Amygdala (tissue), 56 donors: ENCODE data around the gene FRY.

Experiments
- DNase-seq, 56 donors: peaks; one replicate each; lab custom pipeline; 2025; lab: John Stamatoyannopoulos, UW

FRY gene

DNA sequence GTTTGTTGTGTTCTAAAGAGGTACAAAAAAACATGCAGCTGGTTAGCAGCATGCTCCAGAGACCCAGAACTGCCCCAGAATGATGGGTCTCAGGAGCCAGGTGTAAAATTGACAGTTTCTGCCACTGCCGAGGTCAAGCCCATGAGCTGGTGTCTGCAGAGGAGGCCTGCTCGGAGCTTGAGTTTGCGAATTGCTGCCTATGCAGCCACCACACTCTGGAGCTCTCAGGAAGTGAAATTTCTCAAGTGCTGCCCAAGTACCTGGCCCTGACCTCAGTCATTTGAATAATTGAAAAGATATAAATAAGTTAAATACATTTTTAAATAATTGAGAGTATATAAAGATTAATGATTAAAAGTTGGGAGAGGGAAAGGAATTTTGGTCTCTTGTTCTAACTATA is 217.2 kb downstream of the FRY start:
- DNase-seq, result no peak

DNA sequence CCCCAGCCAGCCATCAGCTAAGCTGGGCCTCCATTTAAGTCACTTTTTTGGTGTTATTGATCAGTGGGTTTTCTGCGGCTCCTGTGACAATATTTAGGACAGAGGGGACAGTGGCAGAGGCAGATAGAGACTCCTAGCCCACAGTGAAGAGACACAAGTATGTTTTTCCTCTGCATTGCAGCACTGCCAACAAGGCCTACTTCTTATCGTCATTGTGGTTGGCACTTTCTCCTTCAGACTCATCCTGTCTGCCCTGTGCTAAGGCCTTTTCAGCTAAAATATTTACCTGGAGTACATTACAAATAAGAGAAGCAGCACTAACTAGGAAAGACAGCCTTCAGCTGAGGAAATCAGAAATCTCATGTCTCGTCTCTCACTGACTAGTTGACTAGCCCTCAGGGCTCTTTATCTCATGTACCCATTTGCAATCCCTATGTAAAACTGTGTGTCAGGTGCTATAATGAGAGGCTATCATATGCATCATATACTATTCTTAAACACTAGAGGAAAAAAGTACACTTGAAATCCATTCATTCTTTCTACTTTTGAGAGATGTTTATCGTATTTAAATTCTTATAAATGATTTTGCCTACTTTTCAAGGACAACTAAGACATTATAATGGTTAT is 221.4 kb downstream of the FRY start:
- DNase-seq, result no peak

DNA sequence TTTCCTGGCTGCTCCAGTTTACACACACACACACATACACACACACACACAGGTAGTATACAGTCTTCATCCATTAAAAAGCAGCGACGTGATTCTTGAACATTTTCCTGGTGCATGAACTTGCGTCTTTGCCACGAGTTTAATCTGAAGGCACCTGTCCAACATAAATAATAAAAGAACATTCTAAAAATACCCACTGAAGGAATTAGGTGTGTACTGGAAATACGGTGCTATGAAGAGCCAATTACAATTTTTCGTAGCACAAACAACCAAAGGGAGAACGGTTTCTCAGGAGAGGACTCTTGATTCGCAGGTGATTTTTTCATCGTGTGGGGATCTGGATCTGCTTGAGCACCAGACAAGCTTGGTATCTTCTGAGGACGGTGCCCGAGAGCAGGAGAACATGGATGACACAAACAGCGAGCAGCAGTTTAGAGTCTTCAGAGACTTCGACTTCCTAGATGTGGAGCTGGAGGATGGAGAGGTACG is 222.4 kb downstream of the FRY start:
- no peak for DNase-seq

DNA sequence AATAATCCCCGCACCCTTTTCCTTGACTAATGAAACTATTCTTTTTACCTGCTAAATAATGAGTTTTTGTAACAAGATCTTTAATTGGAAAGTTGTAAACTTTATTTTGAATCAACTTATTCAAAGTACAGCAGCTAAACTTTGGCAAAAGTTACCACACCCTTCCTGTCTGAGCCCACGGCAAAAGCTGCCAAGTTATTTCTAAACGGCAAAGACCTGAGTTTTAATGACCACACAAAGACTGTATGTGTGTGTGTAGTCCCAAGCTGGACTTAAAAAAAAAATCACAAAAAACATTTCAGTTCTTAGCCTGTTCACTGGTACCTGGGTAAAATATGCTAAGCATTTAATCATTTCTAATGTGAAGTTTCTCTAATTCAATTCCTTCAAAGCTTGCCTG is 222.8 kb downstream of the FRY start:
- no peak for DNase-seq

DNA sequence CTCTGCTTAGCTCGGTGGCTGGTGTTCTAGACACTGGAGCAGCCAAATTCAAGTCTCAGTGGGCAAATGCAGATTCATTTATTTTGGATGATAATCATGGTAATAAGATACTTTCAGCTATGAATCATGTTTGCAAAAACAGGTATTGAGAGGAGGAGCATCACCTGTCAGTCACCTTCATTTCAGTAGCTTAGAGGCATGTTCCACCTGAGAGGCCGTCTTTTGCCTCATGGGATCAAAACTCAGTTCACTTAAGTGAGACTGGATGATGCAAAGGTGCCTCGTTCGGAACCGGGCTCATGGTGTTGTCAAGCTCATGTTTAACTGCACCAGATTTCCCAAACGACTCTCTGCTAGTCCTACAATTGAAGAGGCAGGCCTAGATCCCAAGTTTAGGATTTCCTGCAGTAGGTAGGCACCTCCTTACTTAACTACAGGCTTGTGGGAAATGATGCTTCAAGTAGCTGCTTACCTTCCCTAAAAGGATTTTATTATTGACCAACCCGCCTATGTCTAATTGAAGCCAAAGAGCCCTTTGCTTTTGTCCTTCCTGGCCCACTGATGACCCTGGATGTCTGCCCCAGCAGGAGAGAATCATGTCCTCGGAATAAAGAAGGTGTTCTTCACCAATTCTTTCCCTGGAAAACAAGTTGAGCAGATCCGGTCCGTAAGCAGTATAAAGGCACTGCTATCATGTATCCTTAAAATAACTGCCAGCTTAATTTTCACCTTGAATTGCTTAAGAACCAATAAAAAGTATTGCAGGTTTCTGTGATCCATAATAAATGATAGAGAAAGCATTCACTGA is 223.5 kb downstream of the FRY start:
- no peak for DNase-seq

DNA sequence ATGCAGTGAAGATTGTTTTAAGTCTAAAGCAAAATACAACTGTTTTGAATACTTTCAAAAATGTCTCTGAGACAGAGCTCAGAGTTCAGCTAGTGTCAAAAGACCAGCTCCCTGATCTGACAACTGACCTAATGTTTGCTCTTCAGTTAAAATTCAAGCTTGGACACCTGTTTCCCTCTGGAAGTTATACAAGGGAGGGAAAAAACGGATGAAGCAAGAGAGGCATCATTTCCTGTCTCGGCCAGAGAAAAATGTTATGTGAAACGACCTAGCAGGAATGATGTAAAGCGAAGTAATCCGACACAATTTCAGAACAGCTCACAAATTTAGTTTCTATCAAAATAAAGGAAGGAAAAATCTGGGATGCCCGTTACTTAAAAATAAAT is 224.1 kb downstream of the FRY start:
- no peak for DNase-seq

GRCh38 chr13:32256243-32256642 is 224.7 kb downstream of the FRY start:
- DNase-seq, result no peak

GRCh38 chr13:32257649-32258048 is 226.1 kb downstream of the FRY start:
- DNase-seq, result no peak

GRCh38 chr13:32259116-32259515 is 227.5 kb downstream of the FRY start:
- DNase-seq, result no peak

GRCh38 chr13:32261567-32261966 is 230.0 kb downstream of the FRY start:
- peak in 24 of 56 donors; percentile 3 to 67 (median 17) for DNase-seq

DNA sequence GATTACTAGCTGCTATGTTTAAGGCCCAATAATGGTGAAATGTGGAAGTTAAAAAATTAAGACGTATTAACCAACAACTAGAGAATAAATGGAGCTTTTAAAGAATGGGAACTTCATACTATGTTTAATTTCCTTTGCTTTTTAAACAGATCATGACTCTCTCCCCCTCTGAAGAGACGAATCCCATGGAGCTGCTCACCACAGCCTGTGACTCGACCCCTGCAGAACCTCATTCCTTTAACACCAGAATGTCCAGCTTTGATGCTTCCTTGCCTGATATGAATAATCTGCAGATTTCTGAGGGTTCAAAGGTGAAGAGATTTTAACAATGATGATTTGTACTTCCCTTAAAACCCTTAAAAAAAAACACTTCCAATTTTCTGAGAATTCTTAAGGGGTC is 230.6 kb downstream of the FRY start:
- DNase-seq, result no peak

GRCh38 chr13:32262619-32263018 is 231.0 kb downstream of the FRY start:
- DNase-seq, result no peak

DNA sequence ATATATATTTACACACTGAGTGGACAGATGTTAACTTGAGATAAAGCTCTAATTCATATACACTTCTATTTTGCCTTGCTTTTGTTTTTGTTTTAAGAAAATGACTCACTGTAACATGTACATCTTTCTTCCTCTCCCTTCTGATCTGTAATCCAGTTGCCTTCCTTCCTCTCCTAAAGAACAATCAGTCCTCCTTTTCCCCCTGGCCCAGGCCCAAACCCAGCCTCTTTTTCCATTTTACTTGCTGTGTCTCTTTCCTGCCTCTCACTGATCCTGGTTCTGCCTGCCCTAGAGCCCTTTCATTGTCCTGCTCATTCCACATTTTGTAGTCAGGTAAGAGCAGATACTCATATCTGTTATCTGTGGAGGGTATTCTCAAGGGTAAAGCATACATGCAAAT is 232.8 kb downstream of the FRY start:
- no peak for DNase-seq

DNA sequence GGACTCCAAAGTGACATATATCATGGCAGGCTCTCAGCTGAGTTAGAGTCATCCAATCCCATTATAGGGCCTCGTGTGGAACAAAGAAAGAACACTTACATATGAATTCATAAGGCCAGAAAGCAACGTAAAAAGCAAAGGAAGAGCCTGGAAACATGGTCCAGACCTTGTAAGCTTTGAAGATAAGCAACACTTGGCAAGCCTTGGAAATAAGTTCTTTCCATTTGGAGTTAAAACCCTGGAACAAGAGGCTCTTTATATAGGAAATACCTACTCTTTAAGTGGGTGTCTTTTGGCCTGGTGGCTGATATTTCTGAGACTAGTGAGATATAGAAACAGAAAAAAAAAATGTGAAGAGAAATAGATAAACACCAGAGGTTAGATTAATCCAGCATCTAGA is 234.2 kb downstream of the FRY start:
- no peak for DNase-seq

- no peak for DNase-seq
Measured at GRCh38 chr13:32266130-32266529, 234.6 kb downstream of the FRY start.

GRCh38 chr13:32267836-32268439 is 236.4 kb downstream of the FRY start:
- no peak for DNase-seq

- DNase-seq, result no peak
Measured at GRCh38 chr13:32272021-32272683, 240.6 kb downstream of the FRY start.

- DNase-seq, result no peak
Measured at GRCh38 chr13:32277839-32278238, 246.3 kb downstream of the FRY start.

GRCh38 chr13:32278426-32278825 is 246.9 kb downstream of the FRY start:
- DNase-seq, result no peak

- DNase-seq, result no peak
Measured at GRCh38 chr13:32281096-32281495, 249.5 kb downstream of the FRY start.

DNA sequence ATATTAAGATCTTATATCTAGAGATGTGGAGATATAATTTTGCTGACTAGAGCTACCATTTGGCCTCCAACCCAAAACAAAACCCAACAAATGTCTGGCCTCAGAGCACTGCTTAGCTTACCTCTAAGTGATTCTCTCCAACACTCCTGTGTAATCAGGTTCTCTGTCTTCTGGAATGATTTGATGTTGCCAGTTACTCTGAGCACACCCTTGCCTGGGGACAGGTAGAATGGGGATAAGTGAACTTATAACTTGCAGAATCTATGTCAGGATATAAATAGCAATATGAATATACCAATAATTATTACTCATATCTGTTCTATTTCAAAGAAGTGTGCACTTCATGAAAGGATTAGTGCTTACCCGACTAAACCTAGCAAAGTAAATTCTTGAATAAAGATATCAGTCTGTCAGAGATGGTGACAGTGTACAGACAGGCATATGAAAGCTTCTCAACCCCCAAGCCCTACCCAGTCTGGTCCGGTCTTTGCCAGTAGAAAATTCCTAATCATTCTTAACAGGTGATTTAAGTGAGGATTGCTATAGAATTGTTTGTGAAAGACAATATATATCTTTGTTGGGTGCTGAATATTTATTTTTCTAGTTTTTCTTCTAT is 250.6 kb downstream of the FRY start:
- no peak for DNase-seq
